Measurements from ENCODE around the gene MAGEF1.

Gene MAGEF1

DNA sequence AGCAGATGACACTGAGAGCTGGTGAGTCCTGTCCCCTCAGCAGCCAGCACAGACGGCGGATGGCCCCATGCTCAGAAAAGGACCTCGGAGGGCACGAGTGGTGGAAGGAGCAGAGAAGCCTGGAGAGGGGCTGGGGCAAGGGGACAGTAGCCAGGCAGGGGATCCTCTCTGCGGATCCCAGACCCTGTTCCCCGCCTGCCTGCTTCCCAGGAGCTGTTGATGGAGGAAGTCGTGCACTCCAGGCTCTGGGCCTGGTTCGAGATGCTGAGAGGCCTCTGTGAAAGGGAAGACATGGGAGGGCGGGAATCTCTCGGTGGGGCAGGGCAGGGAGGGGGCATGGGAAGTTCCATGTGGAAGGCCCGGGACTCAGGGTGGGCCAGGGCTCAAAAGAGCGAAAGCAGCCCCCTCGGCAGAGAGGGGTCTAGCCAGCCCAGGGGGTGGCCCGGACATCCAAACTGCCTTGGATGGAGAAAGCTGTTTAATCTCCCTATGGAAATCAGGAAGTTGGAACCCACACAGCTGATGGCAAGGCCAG, 47.9 kb upstream of the MAGEF1 start:
- Histone ChIP-seq H3K4me2 (ENCODE audit: low read length) (no peak overlapping the region), H3K9ac (ENCODE audit: low read length) (no peak overlapping the region), H2AFZ (ENCODE audit: low read depth, low read length) (no peak overlapping the region), H3K36me3 (replicated peaks; ENCODE audit: low read depth, low read length) (no peaks in the 10 kb centered on the region), H3K27me3 (ENCODE audit: low read depth, low read length) (no peaks in the 10 kb centered on the region), H3K27ac (ENCODE audit: low read length) (no peak overlapping the region), H4K20me1 (ENCODE audit: insufficient read depth, low read length) (no peaks in the 10 kb centered on the region), H3K79me2 (ENCODE audit: low read length) (no peaks in the 10 kb centered on the region), H3K4me1 (ENCODE audit: low read length) (peaks cover 32% of the 10 kb centered on the region), H3K4me3 (ENCODE audit: low read length) (no peak overlapping the region), H3K9me3 (ENCODE audit: insufficient read depth, low read length) (no peaks in the 10 kb centered on the region)
- TF ChIP-seq, protein P1, sequence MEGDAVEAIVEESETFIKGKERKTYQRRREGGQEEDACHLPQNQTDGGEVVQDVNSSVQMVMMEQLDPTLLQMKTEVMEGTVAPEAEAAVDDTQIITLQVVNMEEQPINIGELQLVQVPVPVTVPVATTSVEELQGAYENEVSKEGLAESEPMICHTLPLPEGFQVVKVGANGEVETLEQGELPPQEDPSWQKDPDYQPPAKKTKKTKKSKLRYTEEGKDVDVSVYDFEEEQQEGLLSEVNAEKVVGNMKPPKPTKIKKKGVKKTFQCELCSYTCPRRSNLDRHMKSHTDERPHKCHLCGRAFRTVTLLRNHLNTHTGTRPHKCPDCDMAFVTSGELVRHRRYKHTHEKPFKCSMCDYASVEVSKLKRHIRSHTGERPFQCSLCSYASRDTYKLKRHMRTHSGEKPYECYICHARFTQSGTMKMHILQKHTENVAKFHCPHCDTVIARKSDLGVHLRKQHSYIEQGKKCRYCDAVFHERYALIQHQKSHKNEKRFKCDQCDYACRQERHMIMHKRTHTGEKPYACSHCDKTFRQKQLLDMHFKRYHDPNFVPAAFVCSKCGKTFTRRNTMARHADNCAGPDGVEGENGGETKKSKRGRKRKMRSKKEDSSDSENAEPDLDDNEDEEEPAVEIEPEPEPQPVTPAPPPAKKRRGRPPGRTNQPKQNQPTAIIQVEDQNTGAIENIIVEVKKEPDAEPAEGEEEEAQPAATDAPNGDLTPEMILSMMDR (IDR thresholded peaks at IDR 0.05; ENCODE audit: low read depth, low read length) = no peak
- TF ChIP-seq EZH2phosphoT487 (IDR thresholded peaks at IDR 0.05; ENCODE audit: low read depth) = no peak

DNA sequence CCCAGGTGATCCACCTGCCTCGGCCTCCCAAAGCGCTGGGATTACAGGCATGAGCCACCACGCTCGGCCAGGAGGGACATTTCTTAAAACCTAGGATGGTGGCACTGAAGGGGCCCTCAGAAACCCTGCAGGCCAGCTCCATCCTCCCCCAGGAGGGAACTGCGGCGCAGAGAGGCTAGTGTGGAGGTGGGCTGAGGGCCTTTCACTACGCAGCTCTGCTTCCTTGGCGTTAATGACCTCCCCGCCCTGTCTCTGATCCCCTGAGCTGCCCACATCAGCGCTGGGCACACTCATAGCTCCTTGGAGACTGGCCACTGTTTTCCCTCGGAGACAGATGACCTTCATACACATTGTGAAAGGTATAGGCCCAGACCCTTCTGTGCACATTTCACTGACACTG, 46.2 kb upstream of the MAGEF1 start:
- H3K4me3 ChIP-seq (ENCODE audit: low read length) = no peak overlapping the region
- peaks cover 23% of the 10 kb centered on the region for H3K4me1 ChIP-seq (ENCODE audit: low read length)
- no peak overlapping the region for H3K9ac ChIP-seq (ENCODE audit: low read length)
- no peaks in the 10 kb centered on the region for H3K36me3 ChIP-seq (replicated peaks; ENCODE audit: low read depth, low read length)
- H4K20me1 ChIP-seq (ENCODE audit: insufficient read depth, low read length) = no peaks in the 10 kb centered on the region
- H3K79me2 ChIP-seq (ENCODE audit: low read length) = no peaks in the 10 kb centered on the region
- no peak for TF ChIP-seq EZH2phosphoT487 (IDR thresholded peaks at IDR 0.05; ENCODE audit: low read depth)
- TF ChIP-seq, protein P1 (IDR thresholded peaks at IDR 0.05; ENCODE audit: low read depth, low read length) = no peak
- no peak overlapping the region for H3K4me2 ChIP-seq (ENCODE audit: low read length)
- H3K9me3 ChIP-seq (ENCODE audit: insufficient read depth, low read length) = no peaks in the 10 kb centered on the region
- H3K27ac ChIP-seq (ENCODE audit: low read length) = no peak overlapping the region
- no peaks in the 10 kb centered on the region for H3K27me3 ChIP-seq (ENCODE audit: low read depth, low read length)
- H2AFZ ChIP-seq (ENCODE audit: low read depth, low read length) = no peak overlapping the region

- Histone ChIP-seq H3K9ac (ENCODE audit: low read length) (no peak overlapping the region), H3K27ac (ENCODE audit: low read length) (no peak overlapping the region), H3K4me2 (ENCODE audit: low read length) (peak overlapping the region; percentile 20; the same call in 1 of the 2 replicates)
Measured at GRCh38 chr3:184757022-184757651, 45.3 kb upstream of the MAGEF1 start.

More at GRCh38 chr3:184757022-184757651, 45.3 kb upstream of the MAGEF1 start:
- Histone ChIP-seq H3K4me1 (ENCODE audit: low read length) (peaks cover 23% of the 10 kb centered on the region), H2AFZ (ENCODE audit: low read depth, low read length) (no peak overlapping the region), H4K20me1 (ENCODE audit: insufficient read depth, low read length) (no peaks in the 10 kb centered on the region), H3K27me3 (ENCODE audit: low read depth, low read length) (no peaks in the 10 kb centered on the region), H3K79me2 (ENCODE audit: low read length) (no peaks in the 10 kb centered on the region), H3K4me3 (ENCODE audit: low read length) (no peak overlapping the region), H3K36me3 (replicated peaks; ENCODE audit: low read depth, low read length) (no peaks in the 10 kb centered on the region), H3K9me3 (ENCODE audit: insufficient read depth, low read length) (no peaks in the 10 kb centered on the region)
- no peak for TF ChIP-seq EZH2phosphoT487 (IDR thresholded peaks at IDR 0.05; ENCODE audit: low read depth)
- TF ChIP-seq, protein P1 (IDR thresholded peaks at IDR 0.05; ENCODE audit: low read depth, low read length) = no peak

Measured in OCI-LY3 (cell line).